Measurements from ENCODE around the gene PPCS. TPM values are rescaled to one million over a fixed set of nuclear protein-coding genes. Genes with fewer than 3 reads are reported as not detected.

The PPCS gene
- total and polyA plus RNA-seq, 2 of the 8 experiments (the other 6 are each of a cell fraction or from before 2014, with no cell fraction given), result 24.5 to 35.3 TPM

- H4K91ac ChIP-seq (replicated peaks; ENCODE audit: insufficient read length, low read length), result no peak overlapping the region
- peaks cover 7% of the 10 kb centered on the region for H3K23me2 ChIP-seq (ENCODE audit: low read depth, low read length)
- H2BK120ac ChIP-seq (replicated peaks; ENCODE audit: low read depth, low read length), result no peak overlapping the region
- no peak for TF ChIP-seq SAP30 (IDR thresholded peaks at IDR 0.05; ENCODE audit: insufficient read depth, insufficient replicate concordance, low read length)
- no peak for TF ChIP-seq SP1 (IDR thresholded peaks at IDR 0.05; ENCODE audit: low read depth, low read length)
- no peak for TF ChIP-seq GTF2F1 (IDR thresholded peaks at IDR 0.05; ENCODE audit: borderline replicate concordance, low read depth, low read length)
- no peak for TF ChIP-seq CBX8 (IDR thresholded peaks at IDR 0.05; ENCODE audit: borderline replicate concordance, low read depth, low read length)
- no peak for TF ChIP-seq KDM4A (IDR thresholded peaks at IDR 0.05; ENCODE audit: low read depth, low read length, severe bottlenecking)
- DNase-seq (ENCODE audit: low read depth in 1 of 2, low spot score in 2 of 2), result no peak
- 92% methylated on average over 5 of the region's 5 CpGs; no CpG with 5 or more reads in 1 of the 2 experiments for WGBS, 2 experiments (ENCODE audit: extremely low coverage in 1 of 2, insufficient coverage in 1 of 2, insufficient read length in 1 of 2, insufficient replicate concordance in 2 of 2, low coverage in 1 of 2, low lambda C conversion rate in 2 of 2, missing lambda C conversion rate in 1 of 2)
- H3K14ac ChIP-seq (ENCODE audit: insufficient read length), result no peak overlapping the region
- no peak overlapping the region for H2BK5ac ChIP-seq (ENCODE audit: low read depth, low read length)
- H3K27me3 ChIP-seq (replicated peaks in 1 of 4; ENCODE audit: control insufficient read depth in 3 of 4, extremely low read depth in 1 of 4, insufficient read depth in 3 of 4, low read length in 3 of 4), result no peaks in the 10 kb centered on the region
- H3K79me1 ChIP-seq (ENCODE audit: low read depth, low read length), result no peaks in the 10 kb centered on the region
- H3K79me2 ChIP-seq (ENCODE audit: control insufficient read depth in 1 of 2, insufficient read depth in 2 of 2, low read length in 2 of 2), result no peaks in the 10 kb centered on the region
- ChIA-PET POLR2A (ENCODE audit: partially characterized antibody) (interaction anchor here (1.0 kb wide), 1 partner anchor 74 kb away, joined by 4 read pairs; the partner anchor contains the start of gene RIMKLA), CTCF (ENCODE audit: partially characterized antibody) (no interaction called here)
- H3K27ac ChIP-seq (ENCODE audit: low read depth, low read length), result no peak overlapping the region
- no peak for FAIRE-seq
- H4K5ac ChIP-seq (ENCODE audit: insufficient read length, low read depth, low read length), result no peak overlapping the region
- H3K36me3 ChIP-seq (ENCODE audit: control insufficient read depth in 2 of 4, insufficient read depth in 4 of 4, low read length in 3 of 4), result peaks cover 0 to 11% (median 4%) of the 10 kb centered on the region in 4 experiments; a peak in 2 of 8 replicates
- no peak overlapping the region for H2AK5ac ChIP-seq (ENCODE audit: low read depth, low read length)
- H3K9ac ChIP-seq (replicated peaks in 1 of 4; ENCODE audit: extremely low read depth in 1 of 4, low read depth in 3 of 4, low read length in 3 of 4), result no peak overlapping the region
- no peak overlapping the region for H3K4me2 ChIP-seq (ENCODE audit: insufficient read depth in 1 of 2, low read depth in 2 of 2, low read length in 2 of 2)
- H4K8ac ChIP-seq (ENCODE audit: extremely low read depth, insufficient read depth, low read length), result no peak overlapping the region
- no peak overlapping the region for H2BK15ac ChIP-seq (ENCODE audit: low read length)
- H3K4me3 ChIP-seq (ENCODE audit: extremely low read depth in 1 of 4, insufficient read depth in 2 of 4, low read depth in 3 of 4, low read length in 4 of 4), result no peak overlapping the region
- H4K20me1 ChIP-seq (replicated peaks in 1 of 2; ENCODE audit: control insufficient read depth in 1 of 2, insufficient read depth in 2 of 2, low read length in 2 of 2), result no peaks in the 10 kb centered on the region
- no peak overlapping the region for H2AFZ ChIP-seq (ENCODE audit: low read length)
- H2BK20ac ChIP-seq (ENCODE audit: low read length), result no peak overlapping the region
- H3K9me3 ChIP-seq (ENCODE audit: insufficient read depth in 2 of 2, low read depth in 1 of 2, low read length in 1 of 2), result no peaks in the 10 kb centered on the region
- no peak overlapping the region for H3K56ac ChIP-seq (replicated peaks; ENCODE audit: insufficient read length, low read depth, low read length)
- no peak overlapping the region for H3K4ac ChIP-seq (replicated peaks; ENCODE audit: insufficient read length, low read depth, low read length)
- no peak overlapping the region for H2BK12ac ChIP-seq (ENCODE audit: low read depth, low read length)
- H3K23ac ChIP-seq (ENCODE audit: insufficient read length), result no peak overlapping the region
- H3K4me1 ChIP-seq (replicated peaks in 1 of 4; ENCODE audit: control insufficient read depth in 3 of 4, insufficient read depth in 4 of 4, low read length in 3 of 4), result peaks cover 0 to 9% (median 3%) of the 10 kb centered on the region in 4 experiments; a peak in 4 of 7 replicates
- no peak overlapping the region for H3K18ac ChIP-seq (ENCODE audit: extremely low read depth, low read length)
Measured at GRCh38 chr1:42454403-42454802, 1.9 kb upstream of the PPCS start.
